Trophoblast cell (in vitro differentiated cells and primary cell): ENCODE data around the gene FXN.

Source experiments
- DNase-seq, 2 donors: peaks; one replicate each; pipeline ENCODE4 v3.0.0-alpha.2; 2016
- H2AFZ ChIP-seq: 2 replicates; pipeline ENCODE4 v1.6.1; 2013; ENCODE audit warnings: low read length, moderate library complexity, mild to moderate bottlenecking; ENCODE audit not compliant: insufficient read depth, poor library complexity
- H2AK5ac ChIP-seq: 2 replicates; pipeline ENCODE4 v1.6.1; 2013; ENCODE audit warnings: mild to moderate bottlenecking, low read length
- H2BK120ac ChIP-seq: 2 replicates; pipeline ENCODE4 v1.6.1; 2013; ENCODE audit warnings: low read length, mild to moderate bottlenecking, moderate library complexity; ENCODE audit not compliant: insufficient read depth, poor library complexity
- H2BK12ac ChIP-seq: 2 replicates; pipeline ENCODE4 v1.6.1; 2013; ENCODE audit warnings: mild to moderate bottlenecking, low read length, moderate library complexity
- H2BK5ac ChIP-seq: 2 replicates; pipeline ENCODE4 v1.6.1; 2013; ENCODE audit warnings: low read length, low read depth, moderate library complexity, mild to moderate bottlenecking; ENCODE audit not compliant: poor library complexity
- H3K14ac ChIP-seq: 2 replicates; pipeline ENCODE4 v1.6.1; 2013; ENCODE audit warnings: mild to moderate bottlenecking, low read length
- H3K18ac ChIP-seq: 2 replicates; pipeline ENCODE4 v1.6.1; 2013; ENCODE audit warnings: mild to moderate bottlenecking, low read length
- H3K23ac ChIP-seq: 2 replicates; pipeline ENCODE4 v1.6.1; 2013; ENCODE audit warnings: low read length
- H3K27ac ChIP-seq: 2 replicates; pipeline ENCODE4 v1.5.1; 2013; ENCODE audit warnings: low read depth, mild to moderate bottlenecking, inconsistent platforms, low read length, moderate library complexity
- H3K27me3 ChIP-seq: 2 replicates; pipeline ENCODE4 v1.6.1; 2013; ENCODE audit warnings: inconsistent platforms, mild to moderate bottlenecking, low read length, moderate library complexity; ENCODE audit not compliant: insufficient read depth
- H3K36me3 ChIP-seq, 2 experiments: 1 replicate in 1 of 2; 2 replicates in 1 of 2; pipeline ENCODE4 v1.6.1; 2013; ENCODE audit warnings: low read length in 2 of 2, mild to moderate bottlenecking in 2 of 2, moderate library complexity in 1 of 2; ENCODE audit not compliant: insufficient read depth in 2 of 2, control insufficient read depth in 1 of 2
- H3K4ac ChIP-seq: 2 replicates; pipeline ENCODE4 v1.6.1; 2013; ENCODE audit warnings: low read depth, mild to moderate bottlenecking, low read length, moderate library complexity
- H3K4me1 ChIP-seq, 2 experiments: 1 replicate in 1 of 2; 2 replicates in 1 of 2; pipeline ENCODE4 v1.6.1; 2013; ENCODE audit warnings: low read length in 2 of 2, mild to moderate bottlenecking in 2 of 2, moderate library complexity in 1 of 2; ENCODE audit not compliant: insufficient read depth in 2 of 2, control insufficient read depth in 1 of 2
- H3K4me2 ChIP-seq: 2 replicates; pipeline ENCODE4 v1.6.1; 2013; ENCODE audit warnings: inconsistent platforms, mild to moderate bottlenecking, low read length, moderate library complexity
- H3K4me3 ChIP-seq: 2 replicates; pipeline ENCODE4 v1.5.1; 2013; ENCODE audit warnings: mild to moderate bottlenecking, low read depth, low read length, inconsistent platforms
- H3K79me1 ChIP-seq: one replicate; pipeline ENCODE4 v1.6.1; 2013; ENCODE audit warnings: low read length
- H3K79me2 ChIP-seq: 2 replicates; pipeline ENCODE4 v1.6.1; 2013; ENCODE audit warnings: low read length, mild to moderate bottlenecking; ENCODE audit not compliant: control insufficient read depth, insufficient read depth, poor library complexity
- H3K9ac ChIP-seq: 2 replicates; pipeline ENCODE4 v1.6.1; 2013; ENCODE audit warnings: mild to moderate bottlenecking, low read length
- H3K9me3 ChIP-seq: 2 replicates; pipeline ENCODE4 v1.6.1; 2013; ENCODE audit warnings: low read depth, mild to moderate bottlenecking, control low read depth, inconsistent platforms, low read length; ENCODE audit not compliant: insufficient read depth
- H4K12ac ChIP-seq: 2 replicates; pipeline ENCODE4 v1.6.1; 2013; ENCODE audit warnings: low read depth, mild to moderate bottlenecking, low read length, moderate library complexity
- H4K8ac ChIP-seq: 2 replicates; pipeline ENCODE4 v1.6.1; 2013; ENCODE audit warnings: low read depth, mild to moderate bottlenecking, low read length, moderate library complexity
- H4K91ac ChIP-seq: one replicate; pipeline ENCODE4 v1.6.1; 2013; ENCODE audit warnings: low read depth, mild to moderate bottlenecking, low read length, moderate library complexity
- WGBS: extraction: QIAGEN DNeasy Blood & Tissue Kit; methylation state at CpG from one replicate; pipeline ENCODE4 v1.1.7; 2013; ENCODE audit warnings: missing lambda C conversion rate; ENCODE audit not compliant: insufficient read length, insufficient coverage; ENCODE audit errors: extremely low coverage; 5-methylcytosine and 5-hydroxymethylcytosine counted together

FXN gene

DNA sequence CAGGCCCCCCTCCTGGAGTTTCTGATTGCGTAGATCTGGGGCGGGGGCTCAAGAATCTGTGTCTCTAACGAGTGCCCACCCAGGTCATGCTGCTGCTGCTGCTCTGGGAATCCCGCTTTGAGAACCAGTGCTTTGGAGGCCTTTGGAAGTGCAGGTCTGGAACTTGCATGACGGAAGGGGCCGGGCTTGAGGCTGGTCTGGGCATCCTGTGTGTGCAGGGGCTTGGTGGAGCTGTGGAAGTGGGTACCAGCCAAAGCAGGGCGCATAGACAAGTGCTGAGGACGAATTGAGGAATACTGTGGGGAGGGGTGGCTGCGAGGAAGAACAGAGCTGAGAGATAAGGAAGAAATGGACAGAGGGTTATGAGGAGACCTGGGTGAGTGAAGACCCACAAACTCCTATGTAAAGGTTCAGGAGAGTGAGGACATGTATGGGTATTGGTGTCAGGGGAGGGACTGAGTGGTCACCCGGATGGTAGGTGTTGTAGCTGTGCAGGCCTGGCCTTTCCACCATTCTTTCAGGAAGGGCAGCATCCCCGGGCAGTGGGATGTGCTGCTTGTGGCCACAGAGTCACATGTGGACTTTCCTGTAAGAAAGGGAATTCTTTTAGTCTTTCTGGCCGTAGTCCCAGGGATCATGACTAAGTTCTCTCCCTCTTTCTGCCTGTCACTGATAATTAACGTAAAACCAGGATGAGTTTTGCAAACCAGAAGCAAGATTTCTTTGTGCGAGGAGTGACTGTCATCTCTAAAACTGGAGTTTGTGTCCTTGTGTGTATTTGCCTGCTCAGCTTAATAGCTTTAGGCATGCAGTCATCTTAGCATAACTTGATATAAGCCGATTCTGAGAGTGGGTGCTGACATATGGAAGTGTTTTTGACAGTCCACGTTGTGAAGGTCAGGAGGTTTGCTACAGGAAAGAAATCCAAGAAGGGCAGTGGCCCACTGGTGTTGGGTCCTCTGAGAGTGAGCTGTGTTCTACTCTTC, 95.2 kb downstream of the FXN start:
- Histone ChIP-seq H3K79me2 (peaks cover 19% of the 10 kb centered on the region), H4K8ac (no peak overlapping the region), H4K91ac (no peak overlapping the region), H3K18ac (peak overlapping the region; percentile 60), H2AFZ (no peak overlapping the region), H3K36me3 (peaks cover 0 to 3% of the 10 kb centered on the region in 2 experiments), H3K4me2 (no peak overlapping the region), H4K12ac (no peak overlapping the region), H2BK12ac (no peak overlapping the region), H3K27me3 (no peaks in the 10 kb centered on the region), H2AK5ac (no peak overlapping the region), H3K23ac (no peak overlapping the region), H3K27ac (peak overlapping the region; percentile 21), H3K79me1 (peaks cover 3% of the 10 kb centered on the region), H3K9me3 (no peaks in the 10 kb centered on the region), H3K9ac (no peak overlapping the region), H3K4ac (peak overlapping the region; percentile 66), H3K14ac (no peak overlapping the region), H3K4me3 (no peak overlapping the region), H2BK5ac (no peak overlapping the region), H3K4me1 (peaks cover 27% of the 10 kb centered on the region in 2 experiments), H2BK120ac (no peak overlapping the region)
- DNase-seq, result peak in 1 of 2 donors; percentile 2
- WGBS, result no CpG with 5 or more reads among the region's 16 CpGs

- peaks cover 0 to 3% of the 10 kb centered on the region in 2 experiments for H3K36me3 ChIP-seq
- H3K27ac ChIP-seq, result no peak overlapping the region
- H3K9me3 ChIP-seq, result no peaks in the 10 kb centered on the region
- H3K14ac ChIP-seq, result no peak overlapping the region
- H3K4me2 ChIP-seq, result no peak overlapping the region
- H2BK120ac ChIP-seq, result no peak overlapping the region
- no peak overlapping the region for H2AFZ ChIP-seq
- H4K8ac ChIP-seq, result no peak overlapping the region
- H2AK5ac ChIP-seq, result no peak overlapping the region
- peak; percentile 44 to 55 for DNase-seq
- H3K18ac ChIP-seq, result no peak overlapping the region
- peak overlapping the region; percentile 1 for H3K4ac ChIP-seq
- H2BK12ac ChIP-seq, result no peak overlapping the region
- no peak overlapping the region for H4K91ac ChIP-seq
- H3K23ac ChIP-seq, result no peak overlapping the region
- H3K4me1 ChIP-seq, result peaks cover 27 to 28% of the 10 kb centered on the region in 2 experiments
- peaks cover 3% of the 10 kb centered on the region for H3K79me1 ChIP-seq
- H3K4me3 ChIP-seq, result no peak overlapping the region
- no peak overlapping the region for H2BK5ac ChIP-seq
- H4K12ac ChIP-seq, result no peak overlapping the region
- no peaks in the 10 kb centered on the region for H3K27me3 ChIP-seq
- no peak overlapping the region for H3K9ac ChIP-seq
- H3K79me2 ChIP-seq, result peaks cover 19% of the 10 kb centered on the region
- WGBS, result no CpG with 5 or more reads among the region's 1 CpG
Observed at GRCh38 chr9:69131682-69132081, 96.1 kb downstream of the FXN start.

- Histone ChIP-seq H3K36me3 (peaks cover 0 to 3% of the 10 kb centered on the region in 2 experiments), H4K8ac (no peak overlapping the region), H3K9me3 (no peaks in the 10 kb centered on the region), H4K12ac (no peak overlapping the region), H3K4me1 (peaks cover 27 to 31% of the 10 kb centered on the region in 2 experiments), H2BK5ac (no peak overlapping the region), H4K91ac (no peak overlapping the region), H2BK120ac (no peak overlapping the region), H3K9ac (no peak overlapping the region), H3K18ac (no peak overlapping the region), H3K27me3 (no peaks in the 10 kb centered on the region), H3K4me2 (no peak overlapping the region), H3K27ac (no peak overlapping the region), H3K23ac (no peak overlapping the region), H3K14ac (no peak overlapping the region), H3K4me3 (no peak overlapping the region), H3K4ac (peak overlapping the region; percentile 35), H3K79me1 (peaks cover 3% of the 10 kb centered on the region), H2BK12ac (no peak overlapping the region), H3K79me2 (peaks cover 20% of the 10 kb centered on the region), H2AFZ (no peak overlapping the region), H2AK5ac (no peak overlapping the region)
- no CpG with 5 or more reads among the region's 4 CpGs for WGBS
- no peak for DNase-seq
Observed at GRCh38 chr9:69132361-69132760, 96.8 kb downstream of the FXN start.

DNA sequence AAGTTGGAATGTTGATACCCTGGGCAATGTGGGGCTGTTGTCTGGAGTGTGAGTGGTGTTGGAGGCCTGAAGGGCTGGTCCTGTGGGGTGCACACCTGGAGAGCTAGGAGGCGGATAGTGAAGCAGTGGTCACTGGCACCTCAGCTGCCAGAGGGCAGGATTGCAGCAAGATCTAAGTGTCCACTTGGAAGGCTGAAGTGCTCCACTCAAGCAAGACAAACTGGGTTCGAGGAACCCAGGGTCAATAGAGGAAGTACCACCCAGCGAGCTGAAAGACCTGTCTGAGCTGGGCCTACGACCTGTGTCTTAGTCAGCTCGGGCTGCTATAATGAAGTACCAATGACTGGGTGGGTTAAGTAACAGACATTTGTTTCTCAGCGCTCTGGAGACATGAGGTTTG, 98.9 kb downstream of the FXN start:
- Histone ChIP-seq H3K9ac (no peak overlapping the region), H2AK5ac (peak overlapping the region; percentile 9), H3K4me2 (no peak overlapping the region), H4K8ac (no peak overlapping the region), H3K79me1 (peaks cover 4% of the 10 kb centered on the region), H3K27ac (no peak overlapping the region), H3K27me3 (no peaks in the 10 kb centered on the region), H3K4me3 (no peak overlapping the region), H2BK5ac (no peak overlapping the region), H3K18ac (no peak overlapping the region), H2BK12ac (no peak overlapping the region), H3K4ac (peak overlapping the region; percentile 84), H4K12ac (no peak overlapping the region), H4K91ac (no peak overlapping the region), H3K79me2 (peaks cover 22% of the 10 kb centered on the region), H2BK120ac (no peak overlapping the region), H3K14ac (no peak overlapping the region), H3K9me3 (no peaks in the 10 kb centered on the region), H2AFZ (no peak overlapping the region), H3K23ac (no peak overlapping the region), H3K36me3 (peaks cover 0 to 6% of the 10 kb centered on the region in 2 experiments), H3K4me1 (peaks cover 27 to 31% of the 10 kb centered on the region in 2 experiments)
- no CpG with 5 or more reads among the region's 6 CpGs for WGBS
- DNase-seq, result peak in 1 of 2 donors; percentile 0
